H1 (cell line): ENCODE measurements around the gene TRABD2B. TPM values are rescaled to one million over a fixed set of nuclear protein-coding genes. Genes with fewer than 3 reads are reported as not detected.

Experiments
- SUZ12 ChIP-seq: fragments of 200-600 bp; sonication (generic); IDR thresholded peaks from 2 replicates; pipeline ENCODE4 v1.6.1; 2012; ENCODE audit warnings: mild to moderate bottlenecking, inconsistent platforms, low read length, moderate library complexity, mixed read lengths
- polyA plus RNA-seq, 7 experiments: library from polyadenylated mRNA; depleted of rRNA in 3 of 7; stranded (reverse) in 5 of 7; unstranded in 2 of 7; fragments of >200 nt in 5 of 7; fragments of 200-250 nt in 2 of 7; gene quantifications; 1 replicate in 5 of 7; 2 replicates in 1 of 7; 4 replicates in 1 of 7; pipeline versions ENCODE4 v1.2.1 to v1.2.3, GENCODE V29; 2011 to 2013; ENCODE audit warnings: missing spikeins in 2 of 7, mixed read lengths in 2 of 7
- total RNA-seq: library from RNA; stranded (reverse); fragmentation: NEBNext Ultra II Directional; extraction: Animal tissue kit (Norgen Biotek cat#: 25700); gene quantifications from 2 replicates; pipeline ENCODE4 v1.2.1, GENCODE V29; 2021

Gene TRABD2B
- total and polyA plus RNA-seq, 2 of the 8 experiments (the other 6 are each of a cell fraction or from before 2014, with no cell fraction given) = 0.95 to 3.4 TPM

GRCh38 chr1:47983691-47984090, 13.5 kb downstream of the TRABD2B start (continued):
- TF ChIP-seq SUZ12 = no peak
- TF ChIP-seq, all 59 proteins: peak for 0
